Colon (tissue), 2 donors: ENCODE measurements around the gene SLC17A9.

ENCODE experiments used
- FAIRE-seq: peaks from 2 replicates; lab custom pipeline; 2012; peaks lifted over from hg19 to GRCh38; lab: Jason Lieb, UNC
- donor health status: control.
- donor health status: control.

The SLC17A9 gene

GRCh38 chr20:62969179-62969760 is 16.8 kb downstream of the SLC17A9 start:
- no peak for FAIRE-seq

GRCh38 chr20:62969939-62970306 is 17.4 kb downstream of the SLC17A9 start:
- FAIRE-seq = no peak

- no peak for FAIRE-seq
These were observed 18.1 kb downstream of the SLC17A9 start for GRCh38 chr20:62970307-62971210.

- FAIRE-seq = no peak
These were observed 18.9 kb downstream of the SLC17A9 start for GRCh38 chr20:62971211-62971949.

GRCh38 chr20:62971950-62972844 is 19.7 kb downstream of the SLC17A9 start:
- FAIRE-seq = no peak

GRCh38 chr20:62972845-62973745 is 20.6 kb downstream of the SLC17A9 start:
- no peak for FAIRE-seq

- FAIRE-seq = no peak
These were observed 22.8 kb downstream of the SLC17A9 start for GRCh38 chr20:62975251-62975760.

GRCh38 chr20:62975812-62976508 is 23.5 kb downstream of the SLC17A9 start:
- no peak for FAIRE-seq

GRCh38 chr20:62976886-62977285 is 24.4 kb downstream of the SLC17A9 start:
- FAIRE-seq = no peak

GRCh38 chr20:62977613-62978560 is 25.4 kb downstream of the SLC17A9 start:
- no peak for FAIRE-seq

GRCh38 chr20:62978561-62978943 is 26.0 kb downstream of the SLC17A9 start:
- no peak for FAIRE-seq

- no peak for FAIRE-seq
These were observed 26.8 kb downstream of the SLC17A9 start for GRCh38 chr20:62979310-62979709.

- no peak for FAIRE-seq
These were observed 27.4 kb downstream of the SLC17A9 start for GRCh38 chr20:62979876-62980373.

GRCh38 chr20:62980380-62980960 is 28.0 kb downstream of the SLC17A9 start:
- no peak for FAIRE-seq

GRCh38 chr20:62980970-62981369 is 28.5 kb downstream of the SLC17A9 start:
- no peak for FAIRE-seq

GRCh38 chr20:62982124-62983075 is 29.9 kb downstream of the SLC17A9 start:
- FAIRE-seq = no peak

- no peak for FAIRE-seq
These were observed 30.7 kb downstream of the SLC17A9 start for GRCh38 chr20:62983210-62983609.
